SU-DHL-6 (cell line): ENCODE results near the gene ELFN2.
"Not testable (repeated sequence)": the region's sequence is repeated elsewhere in the genome, so short reads cannot be mapped to it uniquely, and the experiment has no call there.

Source experiments
- CTCF ChIP-seq: fragments of 200-600 bp; sonication (generic); IDR thresholded peaks from one replicate; pipeline ENCODE4 v1.5.1; 2017; ENCODE audit warnings: antibody characterized with exemption, mild to moderate bottlenecking, low read length, moderate library complexity; ENCODE audit not compliant: insufficient read depth, poor library complexity, severe bottlenecking
- EZH2phosphoT487 ChIP-seq: fragments of 200-600 bp; sonication (generic), shearing (Covaris generic); conservative IDR thresholded peaks from 2 replicates; pipeline ENCODE4 v1.6.1; 2018; ENCODE audit warnings: mild to moderate bottlenecking, antibody characterized with exemption, low read length, moderate library complexity, mixed read lengths

- TF ChIP-seq EZH2phosphoT487, CTCF: not testable (repeated sequence)
Measured at GRCh38 chr22:37328538-37329237, 98.6 kb downstream of the ELFN2 start.
